Fibroblast of skin of back (primary cell): ENCODE measurements around the gene WHAMM.
"Not testable (repeated sequence)": the region's sequence is repeated elsewhere in the genome, so short reads cannot be mapped to it uniquely, and the experiment has no call there.

Experiments used
- DNase-seq: peaks from one replicate; pipeline ENCODE4 v3.0.0-alpha.2; 2013

WHAMM gene

DNA sequence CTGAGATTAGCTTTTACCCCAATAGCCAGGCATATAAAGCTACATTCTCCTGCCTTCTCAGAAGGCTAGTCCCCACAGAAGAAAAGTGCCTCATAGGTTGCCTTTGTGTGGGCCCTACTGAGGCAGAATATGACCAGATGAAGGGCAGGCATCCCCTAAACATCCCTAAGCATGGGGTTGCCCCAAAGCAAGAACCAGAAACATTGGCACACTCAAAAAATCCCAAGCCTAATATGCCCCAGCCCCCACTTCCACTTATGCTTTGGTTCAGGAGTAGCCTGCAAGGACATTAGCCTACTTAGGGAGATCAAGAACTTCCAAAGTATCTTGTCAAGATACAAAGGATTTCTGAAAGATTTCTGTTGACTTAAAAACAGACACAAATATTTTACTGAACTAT, 29.7 kb downstream of the WHAMM start:
- DNase-seq, result no peak

DNA sequence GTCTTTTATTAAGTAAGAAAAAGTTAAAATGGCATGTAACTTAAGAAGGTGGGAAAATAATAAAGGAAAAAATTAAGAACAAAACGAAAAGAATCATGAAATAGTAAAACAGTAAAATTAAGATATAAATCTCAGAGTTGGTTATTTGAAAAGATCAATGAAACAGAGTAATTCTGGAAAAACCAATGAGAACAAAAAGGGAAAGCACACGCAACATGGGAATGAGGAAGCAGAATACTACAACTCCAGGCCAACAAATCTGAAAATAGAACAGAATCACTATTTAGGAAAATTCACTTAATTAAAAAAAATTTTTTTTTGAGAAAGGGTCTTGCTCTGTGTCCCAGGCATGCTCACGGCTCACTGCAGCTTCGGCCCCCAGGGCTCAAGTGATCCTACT, 30.7 kb downstream of the WHAMM start:
- no peak for DNase-seq

DNA sequence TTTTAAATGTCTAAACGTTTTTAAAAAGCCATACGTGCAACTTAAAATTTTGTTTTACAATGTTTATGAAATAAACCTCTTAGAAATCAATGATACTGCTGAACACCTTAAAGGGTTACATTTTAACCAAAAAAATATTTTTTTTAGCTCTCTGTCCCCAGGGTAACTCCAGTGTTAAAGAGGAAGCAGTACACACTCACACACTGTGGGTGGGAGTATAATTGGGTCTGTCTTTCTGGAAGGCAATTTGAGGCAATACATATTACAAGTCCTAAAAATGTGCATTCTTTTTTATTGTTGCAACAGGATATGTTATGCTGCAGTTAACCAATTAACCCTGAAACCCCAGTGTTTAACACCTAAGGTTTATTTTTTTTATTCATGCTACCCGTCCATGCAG, 34.1 kb downstream of the WHAMM start:
- no peak for DNase-seq

DNA sequence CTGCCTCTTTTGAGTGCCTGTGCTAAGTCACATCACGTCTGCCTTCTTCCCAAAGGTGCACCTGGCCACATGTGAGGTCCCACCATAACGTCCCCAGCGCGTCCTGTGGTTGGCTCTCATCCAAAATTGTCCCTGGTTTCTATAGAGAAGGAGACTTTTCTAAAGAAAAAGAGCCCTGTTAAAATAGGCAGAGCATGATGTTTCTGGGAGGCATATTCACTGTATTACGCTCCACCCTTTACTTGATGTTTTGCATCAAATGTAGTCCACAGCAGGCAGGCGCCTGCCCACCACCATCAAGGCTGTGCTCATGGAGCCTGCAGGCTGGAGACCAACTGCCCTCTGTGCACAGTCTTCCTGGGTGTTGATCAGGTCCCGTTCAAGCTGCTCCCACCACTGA, 36.3 kb downstream of the WHAMM start:
- DNase-seq, result no peak

DNA sequence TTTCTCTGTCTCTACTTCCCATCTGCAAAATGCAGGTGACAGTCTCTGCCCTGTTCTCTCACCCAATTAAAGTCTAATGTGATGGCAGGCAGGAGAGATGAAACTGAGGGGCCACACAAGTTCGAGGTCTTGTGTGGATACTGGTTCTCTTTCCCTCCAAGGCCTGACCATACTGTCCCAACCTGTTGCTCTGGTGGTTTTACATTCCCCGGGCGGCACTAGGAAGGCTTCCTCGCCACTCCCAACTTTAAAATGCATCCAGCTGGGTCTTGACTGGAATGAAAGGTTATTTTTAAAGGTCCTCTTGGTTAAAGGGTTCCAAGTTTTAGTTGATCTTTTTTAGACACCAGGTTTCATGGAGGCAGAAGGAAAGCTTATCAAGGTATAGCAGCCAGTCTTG, 37.2 kb downstream of the WHAMM start:
- no peak for DNase-seq

DNA sequence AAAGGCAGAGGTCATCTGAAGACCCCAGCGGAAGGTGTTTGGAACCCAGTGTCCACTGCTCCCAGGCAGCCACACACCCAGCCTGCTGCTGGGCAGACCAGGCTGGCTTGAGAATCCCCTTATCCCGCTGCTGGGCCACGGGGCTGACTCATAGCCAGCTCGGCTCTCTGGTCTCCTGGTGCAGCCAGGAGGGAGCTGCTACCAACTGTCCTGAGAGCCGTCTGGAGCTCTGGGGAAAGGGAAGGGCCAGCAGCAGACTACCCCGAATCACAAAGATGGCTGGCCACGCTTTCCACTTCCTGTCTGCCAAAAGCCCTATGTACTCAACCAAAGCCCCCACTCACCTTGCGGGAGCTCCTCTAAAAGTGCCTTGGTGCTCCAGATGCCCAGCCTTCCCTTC, 38.3 kb downstream of the WHAMM start:
- no peak for DNase-seq

DNA sequence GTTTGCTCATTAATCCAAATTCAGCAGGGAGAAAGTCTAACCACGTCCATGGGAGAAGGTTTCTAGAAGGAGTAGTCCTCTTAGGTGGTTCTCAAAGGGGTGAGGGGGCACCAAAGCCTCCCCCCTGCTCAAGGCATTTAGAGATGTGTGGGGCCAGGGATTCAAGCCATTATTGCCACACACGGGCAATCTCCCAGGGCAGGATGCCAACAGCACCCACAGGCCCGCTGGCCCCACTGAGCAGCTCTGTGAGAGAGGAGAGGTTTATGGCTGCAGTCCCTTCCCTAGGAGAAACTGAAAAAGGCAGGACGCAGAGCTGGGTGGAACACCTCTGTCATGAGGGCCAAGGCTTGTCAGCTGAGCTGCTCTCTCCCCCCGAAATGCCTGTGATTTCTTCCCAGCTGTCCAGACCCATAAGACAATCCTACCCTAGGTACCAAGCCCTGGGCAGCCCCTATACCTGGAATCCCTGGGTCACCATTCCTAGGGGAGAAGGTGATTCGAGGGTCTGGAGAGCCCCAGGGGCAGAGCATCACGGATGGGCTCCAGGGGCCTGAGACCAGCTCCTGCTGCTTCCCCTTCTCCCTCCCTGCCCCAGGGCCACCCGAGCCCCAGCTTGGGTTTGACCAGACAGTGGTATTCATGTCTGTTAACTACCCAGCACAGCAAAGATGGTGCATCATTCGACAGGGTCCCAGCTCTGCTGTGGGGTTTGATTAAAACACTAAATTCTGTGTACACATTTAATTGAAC, 39.0 kb downstream of the WHAMM start:
- no peak for DNase-seq

DNA sequence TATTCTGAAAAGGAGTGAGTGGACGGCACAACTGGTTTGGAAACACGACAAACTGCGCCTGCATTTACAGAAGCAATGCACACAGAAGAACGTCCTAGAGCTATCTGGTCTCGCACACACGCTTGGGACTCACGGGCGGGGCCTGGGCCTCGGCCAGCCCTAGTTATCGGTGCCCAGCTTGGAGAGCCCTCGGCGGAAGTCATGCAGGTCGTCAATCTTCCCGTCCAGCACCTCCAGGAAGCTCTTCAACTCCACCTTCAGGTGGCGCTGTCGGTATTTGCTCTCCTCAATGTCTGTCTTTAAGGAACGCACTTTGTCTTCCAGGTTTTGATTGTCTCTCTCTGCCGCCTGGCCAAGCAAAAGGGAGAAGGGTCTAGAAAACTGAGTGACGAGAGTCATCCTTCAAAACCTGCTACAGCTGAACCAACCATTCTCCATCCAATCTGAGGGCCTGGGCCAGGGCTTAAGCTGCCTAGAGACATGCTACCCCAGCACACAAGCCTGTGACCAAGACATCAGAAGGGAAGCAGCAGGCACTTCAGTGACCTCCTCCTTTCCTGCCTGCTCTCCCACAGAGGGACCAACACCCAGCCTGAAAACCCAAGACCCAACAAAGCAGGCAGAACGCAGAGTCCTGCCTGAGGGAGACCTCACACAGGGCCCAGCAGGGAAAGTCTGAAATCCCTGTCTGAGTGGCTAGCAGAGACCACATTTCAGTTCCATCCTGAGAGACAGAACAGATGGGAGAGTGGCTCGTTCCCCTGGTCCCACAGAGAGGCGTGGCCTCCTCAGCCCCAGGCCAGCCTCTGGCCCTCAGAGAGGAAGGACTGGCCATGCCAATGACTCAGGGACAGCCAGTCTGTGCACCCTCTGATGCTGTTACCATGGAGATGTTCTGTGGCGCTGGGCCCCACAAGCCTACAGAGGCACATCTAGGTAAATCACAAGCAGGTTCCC, 40.4 kb downstream of the WHAMM start:
- peak; percentile 78 for DNase-seq

DNA sequence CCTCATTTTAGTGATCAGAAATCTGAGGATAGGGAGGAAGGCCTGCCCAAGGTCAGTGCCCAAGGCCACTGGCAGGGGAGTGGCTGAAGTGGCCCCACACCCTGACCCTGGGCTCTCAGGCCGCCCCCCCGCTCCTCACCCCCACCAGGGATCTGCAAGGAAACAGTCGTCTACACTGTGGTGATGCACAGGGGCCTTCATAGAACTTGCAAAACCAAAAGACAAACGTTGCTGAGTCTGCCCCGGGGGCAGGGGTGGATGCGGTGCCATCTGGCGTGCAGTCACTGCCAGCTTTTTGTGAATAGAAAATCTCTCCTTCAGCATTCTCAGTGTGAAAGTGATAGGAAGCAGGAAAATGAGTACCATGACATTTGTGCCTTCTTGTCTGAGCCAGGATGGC, 41.3 kb downstream of the WHAMM start:
- DNase-seq, result no peak

DNA sequence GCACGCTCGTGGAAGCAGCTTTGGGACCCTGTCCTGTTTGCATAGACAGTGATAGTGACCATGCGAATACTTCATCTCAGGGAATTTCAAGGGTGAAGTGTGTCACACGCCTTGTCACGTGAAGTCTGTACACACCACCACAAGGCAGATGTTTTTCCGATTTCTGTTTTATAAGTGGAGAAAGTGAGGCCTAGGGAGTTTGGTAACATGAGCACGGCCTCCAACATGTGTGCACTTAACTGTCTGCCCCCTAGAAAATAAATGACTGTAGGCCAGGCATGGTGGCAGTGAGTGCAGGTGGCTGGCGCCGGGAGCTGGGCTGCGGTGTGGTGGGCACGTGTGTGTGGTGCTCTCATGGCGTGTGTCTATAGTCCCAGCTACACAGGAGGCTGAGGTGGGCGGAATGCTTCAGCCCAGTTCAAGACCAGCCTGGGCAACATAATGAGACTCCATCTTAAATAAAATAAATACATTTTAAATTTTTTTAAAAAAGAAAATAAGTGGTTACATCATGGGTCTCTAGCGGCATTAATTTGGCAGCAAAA, 42.0 kb downstream of the WHAMM start:
- DNase-seq, result no peak

DNA sequence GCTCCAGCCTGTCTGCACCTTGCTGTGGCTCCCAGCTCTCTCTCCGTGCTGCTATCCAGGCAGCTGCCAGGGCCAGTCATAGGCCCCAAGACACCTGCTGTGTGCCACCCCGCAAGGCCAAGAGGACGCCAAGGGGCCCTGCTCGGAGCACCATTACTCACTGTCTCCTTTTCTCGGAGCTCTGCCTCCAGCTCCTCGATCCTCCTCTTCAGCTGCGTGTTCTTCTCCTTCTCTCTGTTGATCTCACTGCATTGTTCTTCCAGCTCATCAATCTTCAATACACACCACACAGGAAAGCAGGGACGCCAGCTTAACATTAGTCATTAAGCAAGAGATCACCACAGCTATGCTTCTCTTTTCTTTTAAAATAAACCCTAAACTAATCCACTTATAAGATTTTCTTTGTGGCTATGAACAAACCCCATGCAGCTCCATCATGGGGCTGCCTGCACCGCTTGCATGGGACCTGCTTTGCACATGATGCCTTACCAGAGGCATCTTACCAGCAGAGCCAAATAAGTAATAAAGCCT, 42.6 kb downstream of the WHAMM start:
- peak; percentile 34 for DNase-seq

DNA sequence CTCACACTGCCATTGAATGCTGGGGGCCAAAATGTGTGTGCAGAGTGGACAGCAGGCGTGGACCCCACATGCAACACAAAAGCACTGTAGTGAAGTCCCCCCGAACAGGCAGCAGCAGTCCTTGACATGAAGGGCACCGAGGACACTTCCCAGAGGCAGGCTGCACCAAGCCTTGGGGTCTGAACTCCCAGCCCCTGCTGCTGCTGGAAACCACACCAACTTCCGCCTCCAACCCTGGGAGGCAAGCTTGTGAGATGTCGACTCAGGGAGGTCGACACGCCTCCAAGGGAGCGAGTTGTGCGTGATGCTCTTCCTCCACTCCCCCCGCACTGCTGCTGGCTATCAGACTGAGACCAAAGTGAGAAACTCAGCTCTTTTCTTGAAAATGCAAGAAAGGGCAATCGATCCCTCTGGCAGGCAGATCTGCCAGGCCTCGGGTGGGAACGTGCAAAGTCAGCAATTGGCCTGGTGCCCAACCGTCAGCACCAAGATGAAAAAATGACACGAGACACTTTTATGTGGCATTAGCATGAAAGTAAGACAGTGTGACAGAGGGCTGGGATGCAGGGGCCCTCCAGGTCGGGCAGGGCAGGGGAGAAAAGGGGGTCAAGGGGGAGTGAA, 43.6 kb downstream of the WHAMM start:
- no peak for DNase-seq

DNA sequence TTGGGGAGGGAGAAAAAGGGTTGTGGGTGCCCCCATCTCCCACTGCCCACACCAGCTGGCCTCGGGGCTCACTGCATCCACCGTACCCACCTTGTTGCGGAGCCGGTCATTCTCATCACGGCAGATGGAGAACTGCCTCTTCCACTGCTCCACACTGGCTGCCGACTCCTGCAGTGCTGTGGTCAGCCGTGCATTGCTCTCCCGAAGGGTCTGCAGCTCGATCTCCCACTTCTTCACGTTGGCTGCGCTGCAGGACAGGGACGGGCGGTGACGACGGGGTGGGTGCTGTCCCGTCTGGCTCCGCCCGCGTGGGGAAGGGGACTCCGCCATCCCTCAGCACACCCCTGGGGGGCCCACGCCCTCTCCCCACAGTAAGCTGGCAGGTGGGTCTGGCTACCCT, 45.1 kb downstream of the WHAMM start:
- no peak for DNase-seq

DNA sequence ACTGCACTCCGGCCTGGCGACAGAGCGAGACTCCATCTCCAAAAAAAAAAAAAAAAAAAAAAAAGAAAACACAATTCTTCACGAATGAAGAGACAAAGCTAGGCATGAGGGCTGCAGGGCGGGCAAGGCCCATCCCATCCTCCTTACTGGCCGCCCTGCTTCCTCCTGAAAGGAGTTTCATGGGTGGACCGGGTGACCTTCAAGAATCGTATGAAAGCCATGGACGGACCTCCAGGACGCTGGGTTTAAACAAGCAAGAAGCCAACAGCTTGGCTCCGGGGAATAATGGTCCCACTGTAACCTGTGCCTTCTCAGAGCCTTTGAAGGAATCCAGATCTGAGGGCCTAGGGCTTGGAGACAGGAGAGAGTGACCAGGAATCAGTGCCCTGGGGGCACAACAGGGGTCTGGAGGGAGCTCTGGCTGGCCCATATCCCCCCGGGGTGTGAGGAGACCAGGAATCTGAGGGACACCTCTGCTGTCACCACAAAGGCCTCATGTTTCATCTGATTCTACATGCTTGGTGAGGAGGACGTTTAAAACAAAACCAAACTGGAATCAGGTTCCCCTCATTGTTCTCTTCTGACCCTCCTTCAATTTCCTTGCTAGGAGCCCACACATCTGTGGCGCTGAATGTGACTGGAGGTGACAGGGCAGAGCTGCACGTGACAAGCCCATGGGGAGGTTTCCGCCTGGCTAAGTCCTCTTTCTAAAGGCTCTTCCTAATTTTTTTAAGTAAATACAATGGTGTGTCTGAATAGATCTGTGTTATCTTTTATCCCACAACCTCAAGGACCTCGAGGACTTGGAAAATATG, 46.1 kb downstream of the WHAMM start:
- DNase-seq, result no peak

DNA sequence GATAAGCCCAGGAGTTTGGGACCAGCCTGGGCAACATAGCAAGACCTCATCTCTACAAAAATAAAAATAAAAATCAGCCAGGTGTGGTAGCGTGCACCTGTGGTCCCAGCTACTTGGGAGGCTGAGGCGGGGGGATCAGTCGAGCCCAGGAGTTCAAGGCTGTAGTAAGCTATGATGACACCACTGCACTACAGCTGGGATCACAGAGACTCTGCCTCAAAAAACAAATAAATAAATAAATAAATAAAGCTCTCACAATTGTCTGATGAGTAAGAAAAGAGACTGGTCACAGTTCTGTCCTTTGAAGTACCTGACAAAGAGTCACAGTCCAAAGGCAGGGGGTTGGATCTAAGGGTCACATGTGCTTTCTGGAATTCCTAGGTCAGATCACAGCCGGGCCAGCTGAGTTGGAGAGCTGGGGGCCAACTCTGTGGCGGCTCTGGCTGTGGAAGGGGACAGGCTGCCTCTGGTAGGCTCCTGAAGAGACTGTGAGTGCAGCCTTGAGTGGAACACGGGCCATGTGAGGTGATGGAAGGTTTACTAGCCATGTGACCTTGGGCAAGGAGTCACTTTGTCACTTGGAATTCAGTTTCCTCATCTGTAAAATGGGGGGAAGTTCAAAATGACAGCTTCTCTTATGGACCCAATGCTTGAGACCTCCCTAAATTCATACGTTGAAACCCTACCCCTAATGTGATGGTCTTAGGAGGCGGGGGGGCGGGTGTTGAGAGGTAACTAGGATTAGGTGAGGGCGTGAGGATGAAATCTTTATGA, 47.2 kb downstream of the WHAMM start:
- DNase-seq, result no peak

DNA sequence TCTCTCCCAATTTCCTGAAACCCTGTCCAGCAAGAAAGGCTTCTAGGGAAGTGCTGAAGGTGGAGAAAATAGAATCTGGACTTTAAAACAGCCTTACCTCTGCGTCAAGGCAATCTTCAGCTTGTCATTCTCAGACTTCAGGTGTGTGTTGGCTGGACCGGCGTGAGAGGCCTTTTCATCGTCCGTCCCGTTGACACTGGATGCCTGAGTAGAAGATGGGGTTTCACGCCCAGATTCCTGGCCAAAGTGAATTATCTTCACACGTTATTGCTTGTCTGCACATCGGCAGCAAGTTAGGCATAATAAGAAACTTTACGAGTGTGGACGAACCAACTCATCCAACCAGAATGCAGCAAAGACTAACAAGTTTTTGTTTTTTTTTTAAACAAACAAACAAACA, 49.5 kb downstream of the WHAMM start:
- no peak for DNase-seq

DNA sequence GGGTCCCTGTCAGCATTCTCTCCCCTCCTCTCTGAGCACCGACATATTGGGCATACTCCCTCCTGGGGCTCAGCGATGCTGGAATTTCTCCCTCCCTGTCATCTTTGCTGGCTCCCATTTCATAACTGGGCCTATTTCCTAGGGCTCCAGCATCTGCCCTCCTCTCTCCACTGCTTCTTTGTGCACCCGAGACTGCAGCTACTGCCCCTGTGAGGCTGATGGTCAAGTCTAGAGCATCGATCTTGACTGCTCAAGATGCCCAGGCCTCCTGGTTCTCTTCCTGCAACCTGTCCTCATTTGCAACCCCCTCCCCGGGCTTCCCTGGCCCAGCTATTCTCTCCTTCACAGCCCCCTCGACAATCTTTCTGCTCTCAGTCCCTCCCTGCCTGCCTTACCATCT, 53.5 kb downstream of the WHAMM start:
- DNase-seq, result no peak

DNA sequence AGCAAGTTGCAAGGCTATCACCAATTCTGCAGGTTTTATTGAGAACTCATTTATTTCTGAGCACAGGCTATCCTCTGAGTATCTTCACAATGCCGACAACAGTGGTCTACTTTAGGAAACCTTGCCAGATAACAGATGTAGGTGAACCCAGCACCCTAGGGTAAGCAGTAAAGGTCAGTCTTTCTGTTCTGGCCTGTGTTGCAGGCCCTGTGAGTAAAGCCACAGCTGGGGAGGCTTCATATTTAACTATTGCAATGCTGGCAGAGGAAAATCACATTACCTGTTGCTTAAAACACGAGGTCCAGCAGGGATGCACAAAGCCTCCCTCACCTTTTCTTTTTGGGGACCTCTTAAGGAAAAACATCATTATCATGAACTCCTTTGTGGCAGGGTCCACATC, 55.5 kb downstream of the WHAMM start:
- no peak for DNase-seq

DNA sequence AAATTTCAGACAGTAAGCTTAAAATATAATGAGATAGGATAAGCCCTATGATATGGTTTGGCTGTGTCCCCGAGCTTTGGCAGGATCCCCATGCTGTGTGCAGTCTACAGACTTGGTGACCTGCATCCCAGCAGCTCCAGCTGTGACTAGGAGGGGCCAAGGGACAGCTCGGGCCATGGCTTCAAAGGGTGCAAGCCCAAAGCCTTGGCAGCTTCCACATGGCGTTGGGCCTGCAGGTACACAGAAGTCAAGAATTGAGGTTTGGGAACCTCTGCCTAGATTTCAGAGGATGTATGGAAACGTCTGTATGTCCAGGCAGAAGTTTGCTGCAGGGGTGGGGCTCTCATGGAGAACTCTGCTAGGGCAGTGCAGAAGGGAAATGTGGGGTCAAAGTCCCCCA, 56.2 kb downstream of the WHAMM start:
- DNase-seq, result not testable (repeated sequence)

DNA sequence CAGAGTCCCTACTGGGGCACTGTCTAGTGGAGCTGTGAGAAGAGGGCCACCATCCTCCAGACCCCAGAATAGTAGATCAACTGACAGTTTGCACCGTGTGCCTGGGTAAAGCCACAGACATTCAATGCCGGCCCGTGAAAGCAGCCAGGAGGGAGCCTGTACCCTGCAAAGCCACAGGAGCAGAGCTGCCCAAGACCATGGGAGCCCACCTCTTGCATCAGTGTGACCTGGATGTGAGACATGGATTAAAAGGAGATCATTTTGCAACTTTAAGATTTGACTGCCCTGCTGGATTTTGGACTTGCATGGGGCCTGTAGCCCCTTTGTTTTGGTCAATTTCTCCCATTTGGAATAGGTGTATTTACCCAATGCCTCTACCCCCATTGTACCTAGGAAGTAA, 56.6 kb downstream of the WHAMM start:
- not testable (repeated sequence) for DNase-seq

DNA sequence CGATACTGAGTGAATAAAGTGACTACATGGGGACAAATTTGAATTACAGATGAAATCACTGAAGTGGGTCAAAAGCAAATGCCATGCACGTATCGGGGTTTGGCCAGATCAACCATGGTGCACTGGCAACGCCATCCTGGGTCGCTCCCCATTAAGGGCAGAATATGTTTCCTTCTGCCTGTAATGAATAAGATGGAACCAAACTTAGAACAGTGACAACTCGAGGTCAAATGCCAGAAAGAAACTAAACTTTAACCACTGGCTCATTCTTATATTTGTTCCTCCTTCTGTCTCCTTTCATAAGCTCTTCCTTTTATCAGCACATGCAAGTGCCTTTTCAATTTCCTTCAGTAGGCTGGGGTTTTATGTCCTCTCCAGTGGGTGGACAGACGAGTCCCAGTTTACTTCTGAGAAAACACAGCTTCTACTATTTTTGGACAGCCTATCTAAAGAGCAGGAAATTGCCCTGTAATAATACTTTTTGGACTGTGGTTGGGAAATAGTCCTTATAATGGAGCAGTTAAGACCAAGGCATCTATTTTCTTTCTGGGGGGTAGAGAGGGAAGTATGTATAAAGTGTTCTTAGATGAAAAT, 61.4 kb downstream of the WHAMM start:
- DNase-seq, result no peak
